Activated naive CD4-positive, alpha-beta T cell treated with anti-CD3 and anti-CD28 coated beads, Interleukin-2, amount 50 U/mL, for 72 hours (primary cell): ENCODE results near the gene SOWAHD. TPM values are rescaled to one million over a fixed set of nuclear protein-coding genes. Genes with fewer than 3 reads are reported as not detected.
"Not testable (repeated sequence)": the region's sequence is repeated elsewhere in the genome, so short reads cannot be mapped to it uniquely, and the experiment has no call there.

ENCODE experiments used
- ATAC-seq, 2 donors: fragments of 150-1000 bp; cut with Tn5 transposase; 2 replicates each; pipeline ENCODE4 v1.10.0; 2021; ENCODE audit warnings: mild to moderate bottlenecking in 2 of 2, moderate library complexity in 2 of 2
- DNase-seq, 2 donors: peaks; one replicate each; pipeline ENCODE4 v3.0.0; 2021 to 2022; ENCODE audit warnings: low spot score in 2 of 2
- H3K27ac Mint-ChIP-seq, 2 donors: one replicate each; pipeline ENCODE4 v1.8.0; 2022; ENCODE audit warnings: mild to moderate bottlenecking in 2 of 2, mixed read lengths in 2 of 2
- H3K36me3 Mint-ChIP-seq, 2 donors: one replicate each; pipeline ENCODE4 v1.8.0; 2022; ENCODE audit warnings: mixed read lengths in 2 of 2
- H3K9me3 Mint-ChIP-seq, 2 donors: one replicate each; pipeline ENCODE4 v1.8.0; 2022; ENCODE audit warnings: mixed read lengths in 2 of 2
- total RNA-seq, 2 donors: library from RNA; stranded (reverse); gene quantifications; one replicate each; pipeline ENCODE4 v1.2.3, GENCODE V29; 2022

Gene SOWAHD
- total RNA-seq, 2 donors from 2014 or later = 0.53 TPM; not detected in 1

DNA sequence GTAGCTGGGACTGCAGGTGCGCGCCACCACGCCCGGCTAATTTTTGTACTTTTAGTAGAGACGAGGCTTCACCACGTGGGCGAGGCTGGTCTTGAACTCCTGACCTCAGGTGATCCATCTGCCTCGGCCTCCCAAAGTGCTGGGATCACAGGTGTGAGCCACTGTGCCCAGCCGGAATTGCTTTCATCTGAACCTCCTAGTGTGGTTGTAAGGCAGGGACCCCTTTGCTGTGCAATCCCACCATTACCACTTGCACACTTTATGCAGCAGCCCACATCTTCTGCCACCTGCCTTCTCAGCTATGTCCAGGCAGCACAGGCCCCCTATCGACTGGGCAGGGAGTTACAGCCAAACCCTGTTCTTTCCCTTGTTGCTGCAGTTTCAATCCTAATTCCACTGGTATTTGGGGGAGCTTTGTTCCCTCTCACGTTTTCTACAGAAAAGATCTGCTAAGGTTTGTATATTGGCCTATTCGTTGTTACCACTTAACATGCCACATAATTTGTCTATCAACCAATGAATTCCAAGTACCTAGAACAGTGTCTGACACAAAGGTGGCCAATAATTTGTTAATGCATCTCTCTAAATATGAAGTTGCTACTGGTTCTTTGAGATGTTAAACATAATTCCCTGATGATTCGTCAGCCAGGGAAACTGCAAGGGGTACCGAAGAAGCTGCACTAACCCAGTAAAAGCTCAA, 26.5 kb downstream of the SOWAHD start:
- H3K27ac Mint-ChIP-seq = peak overlapping the region in 1 of 2 donors; percentile 85
- peaks cover 19 to 24% of the 10 kb centered on the region in 2 donors for H3K36me3 Mint-ChIP-seq
- DNase-seq (peak in 1 of 2 donors; percentile 40), ATAC-seq (peak; percentile 50 to 57)
- no peaks in the 10 kb centered on the region for H3K9me3 Mint-ChIP-seq

DNA sequence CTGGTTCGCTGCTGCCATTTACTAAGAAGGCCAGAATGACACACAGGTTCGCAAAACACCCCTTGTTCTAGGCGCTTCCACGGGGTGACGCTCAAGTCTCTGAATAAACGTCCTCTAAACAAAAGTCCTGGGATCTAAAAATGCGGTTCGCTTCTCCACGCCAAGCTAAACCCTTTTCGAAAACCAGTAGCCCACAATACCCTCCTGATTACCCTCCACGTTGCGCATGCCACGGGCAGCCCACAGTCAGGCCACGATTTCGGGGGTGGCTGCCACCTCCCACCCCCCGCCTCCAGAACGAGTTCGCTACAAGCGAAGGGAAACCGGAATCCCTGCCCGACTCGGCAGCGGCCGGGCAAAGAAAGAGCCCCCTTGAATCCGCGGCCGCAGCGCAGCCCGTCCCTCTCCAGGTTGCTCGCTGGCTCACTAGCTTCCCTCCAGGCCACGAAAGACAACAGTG, 32.6 kb downstream of the SOWAHD start:
- DNase-seq = peak; percentile 15 to 54
- peaks cover 27 to 34% of the 10 kb centered on the region in 2 donors for H3K36me3 Mint-ChIP-seq
- H3K27ac Mint-ChIP-seq = peak overlapping the region; percentile 98 to 100
- peak; percentile 14 to 18 for ATAC-seq
- no peaks in the 10 kb centered on the region for H3K9me3 Mint-ChIP-seq

DNA sequence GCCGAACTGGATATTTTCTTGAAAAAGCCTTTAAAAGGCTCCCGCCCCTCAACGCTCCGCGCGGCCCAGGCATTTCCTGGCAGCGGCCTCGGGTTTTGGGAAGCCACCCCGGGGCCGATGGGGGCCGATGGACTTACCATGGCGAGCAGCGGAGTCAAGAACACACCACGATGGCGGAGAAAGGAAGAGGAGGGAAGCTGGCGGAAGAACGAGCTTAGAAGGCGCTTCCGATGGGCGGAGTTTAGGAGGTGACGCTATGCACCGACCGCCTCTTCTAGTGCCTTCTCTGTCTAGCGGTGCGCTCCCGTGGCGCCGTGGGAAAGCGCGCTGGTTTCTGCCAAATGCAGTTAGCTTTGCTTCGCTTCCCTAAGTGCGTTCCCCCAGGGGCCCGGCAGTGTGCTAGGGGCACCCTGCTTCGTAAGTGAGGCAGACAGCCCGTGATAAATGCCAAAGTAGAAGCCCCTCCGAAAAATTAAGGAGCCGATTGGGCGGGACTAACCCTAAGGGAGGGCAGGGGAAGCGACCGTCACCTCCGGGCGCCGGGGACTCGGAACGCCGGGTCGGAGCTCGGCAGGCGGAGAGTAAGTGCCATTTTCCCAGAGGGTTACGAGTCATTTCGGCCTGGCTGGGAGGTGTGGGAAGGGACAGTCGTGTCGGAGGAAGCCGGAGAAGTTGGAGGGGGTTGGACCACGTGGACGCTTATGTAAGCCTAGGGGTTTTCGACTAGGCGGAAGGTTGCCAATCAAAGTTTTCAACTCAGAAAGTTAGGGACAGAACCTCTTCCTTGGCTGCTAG, 33.2 kb downstream of the SOWAHD start, which contains the start of gene RPL39:
TSS of gene RPL39 (minus strand) at position 194 of the 795 bp plus-strand sequence. CDS start at position 140, 54 bp downstream.
- Mint-ChIP-seq H3K27ac (peak within 1 kb of the TSS; percentile 98 to 100), H3K9me3 (no peaks in the 10 kb centered on the region), H3K36me3 (peaks cover 27 to 31% of the 10 kb centered on the region in 2 donors)
- DNase-seq = peak; percentile 70 to 85
- ATAC-seq = peak; percentile 95

DNA sequence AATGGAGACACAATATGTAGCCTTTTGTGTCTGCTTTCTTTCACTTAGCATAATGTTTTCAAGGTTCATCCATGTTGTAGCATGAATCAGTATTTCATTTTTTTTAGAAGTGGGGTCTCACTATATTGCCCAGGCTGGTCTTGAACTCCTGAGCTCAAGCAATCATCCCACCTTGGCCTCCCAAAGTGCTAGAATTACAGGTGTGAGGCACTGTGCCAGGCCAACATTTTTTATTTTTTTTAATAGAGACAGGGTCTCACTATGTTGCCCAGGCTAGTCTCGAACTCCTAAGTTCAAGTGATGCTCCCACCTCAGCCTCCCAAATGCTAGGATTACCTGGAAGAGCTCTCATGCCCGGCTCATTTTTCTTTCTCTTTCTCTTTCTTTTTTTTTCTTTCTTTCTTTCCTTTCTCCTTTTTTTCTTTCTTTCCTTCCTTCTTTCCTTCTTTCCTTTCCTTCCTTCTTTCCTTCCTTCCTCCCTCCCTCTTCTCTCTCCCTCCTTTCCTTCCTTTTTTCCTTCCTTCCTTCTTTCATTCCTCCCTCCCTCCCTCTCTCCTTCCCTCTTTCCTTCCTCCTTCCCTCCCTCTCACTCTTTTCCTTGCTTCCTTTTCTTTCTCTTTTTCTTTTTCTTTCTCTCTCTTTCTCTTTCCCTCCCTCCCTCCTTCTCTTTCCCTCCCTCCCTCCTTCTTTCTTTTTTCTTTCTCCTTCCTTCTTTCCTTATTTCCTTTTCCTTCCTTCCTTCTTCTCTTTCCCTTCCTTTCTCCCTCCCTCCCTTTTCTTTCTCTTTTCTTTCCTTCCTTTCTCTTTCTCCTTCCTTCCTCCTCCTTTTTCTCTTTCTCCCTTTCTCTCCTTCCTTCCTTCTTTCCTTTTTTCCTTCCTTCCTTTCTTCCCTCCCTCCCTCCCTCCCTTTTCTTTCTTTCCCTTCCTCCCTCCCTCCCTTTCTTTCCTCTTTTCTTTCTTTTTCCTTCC, 43.1 kb downstream of the SOWAHD start:
- ATAC-seq (no peak), DNase-seq (no peak)
- no peaks in the 10 kb centered on the region for H3K36me3 Mint-ChIP-seq
- H3K9me3 Mint-ChIP-seq = no peaks in the 10 kb centered on the region
- no peak overlapping the region for H3K27ac Mint-ChIP-seq

DNA sequence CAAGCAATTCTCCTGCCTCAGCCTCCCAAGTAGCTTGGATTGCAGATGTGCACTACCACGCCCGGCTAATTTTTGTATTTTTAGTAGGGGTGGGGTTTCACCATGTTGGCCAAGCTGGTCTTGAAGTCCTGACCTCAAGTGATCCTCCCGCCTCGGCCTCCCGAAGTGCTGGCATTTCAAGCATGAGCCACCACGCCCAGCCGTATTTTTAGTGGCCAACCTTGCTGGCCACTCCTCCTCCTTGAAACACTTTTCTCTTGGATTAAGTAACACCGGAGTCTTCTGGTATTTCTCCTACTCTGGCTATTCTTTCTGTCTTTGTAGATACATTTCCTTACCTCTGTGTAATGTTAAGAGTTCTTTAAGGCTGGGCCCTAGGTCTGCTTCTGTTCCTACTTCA, 44.2 kb downstream of the SOWAHD start:
- Mint-ChIP-seq H3K27ac (no peak overlapping the region), H3K36me3 (no peaks in the 10 kb centered on the region), H3K9me3 (no peaks in the 10 kb centered on the region)
- ATAC-seq (no peak), DNase-seq (no peak)

- not testable (repeated sequence) for DNase-seq, H3K36me3 Mint-ChIP-seq, H3K27ac Mint-ChIP-seq, ATAC-seq, H3K9me3 Mint-ChIP-seq
Observed at GRCh38 chrX:119808461-119808860, 50.1 kb downstream of the SOWAHD start.

DNA sequence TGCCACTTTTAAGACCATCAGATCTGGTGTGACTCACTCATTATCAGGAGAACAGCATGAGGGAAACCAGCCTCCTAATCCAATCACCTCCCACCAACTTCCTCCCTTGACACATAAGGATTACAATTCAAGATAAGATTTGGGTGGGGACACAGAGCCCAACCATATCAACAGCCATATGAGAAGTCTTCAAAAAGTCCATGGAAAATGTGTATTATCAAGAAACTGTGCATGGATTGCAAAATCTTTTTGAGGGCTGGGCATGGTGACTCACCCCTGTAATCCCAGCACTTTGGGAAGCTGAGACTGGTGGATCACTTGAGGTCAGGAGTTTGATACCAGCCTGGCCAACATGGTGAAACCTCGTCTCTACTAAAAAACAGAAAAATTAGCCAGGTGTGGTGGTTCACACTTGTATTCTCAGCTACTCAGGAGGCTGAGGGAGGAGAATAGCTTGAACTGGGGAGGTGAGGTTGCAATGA, 50.8 kb downstream of the SOWAHD start:
- no peaks in the 10 kb centered on the region for H3K9me3 Mint-ChIP-seq
- H3K27ac Mint-ChIP-seq = no peak overlapping the region
- no peaks in the 10 kb centered on the region for H3K36me3 Mint-ChIP-seq
- DNase-seq = no peak
- ATAC-seq = no peak

Other genes starting within 250 kb of the SOWAHD start
- 10 to 100 TPM; 22.0 to 25.5 TPM for gene STEEP1, start 193.2 kb upstream of the SOWAHD start, total RNA-seq
- gene UBE2A, start 184.0 kb upstream of the SOWAHD start, total RNA-seq = 10 to 100 TPM; 48.1 to 78.2 TPM
- gene NKRF, start 152.2 kb upstream of the SOWAHD start, total RNA-seq = 10 to 100 TPM; 17.1 to 21.9 TPM
- gene SEPTIN6, start 65.4 kb upstream of the SOWAHD start, total RNA-seq = 100 to 1,000 TPM; 110 to 233 TPM
- gene RPL39, start 33.0 kb downstream of the SOWAHD start, total RNA-seq = 1,000 to 10,000 TPM; 2,603 to 3,012 TPM
- 10 to 100 TPM; 17.5 to 28.9 TPM for gene UPF3B, start 94.4 kb downstream of the SOWAHD start, total RNA-seq
- gene RNF113A, start 113.1 kb downstream of the SOWAHD start, total RNA-seq = 10 to 100 TPM; 20.1 to 34.3 TPM
- 100 to 1,000 TPM in 1 of 2 donors, 10 to 100 TPM in 1; 67.6 to 111 TPM for gene NDUFA1, start 113.2 kb downstream of the SOWAHD start, total RNA-seq
- under 1 TPM in 1 of 2 donors, not detected in 1; 0.66 TPM for gene AKAP14, start 137.3 kb downstream of the SOWAHD start, total RNA-seq
- 10 to 100 TPM in 1 of 2 donors, 1 to 10 TPM in 1; 8.8 to 11.4 TPM for gene NKAP, start 185.2 kb downstream of the SOWAHD start, total RNA-seq